ENCODE data around the gene FNTB.

GRCh38 chr14:64944041-64944440 lies 42.7 kb upstream of the FNTB start:
- TF ChIP-seq JUND (IDR thresholded peaks at IDR 0.05; ENCODE audit: low read length) (no peak), CTCF (IDR thresholded peaks at IDR 0.05; ENCODE audit: control extremely low read depth in 1 of 3, insufficient read depth in 1 of 3, low read depth in 1 of 3, low read length in 3 of 3) (no peak), RAD21 (IDR thresholded peaks at IDR 0.05 in 1 of 2, conservative IDR thresholded peaks at IDR 0.05 in 1 of 2; ENCODE audit: low read depth in 2 of 2, low read length in 2 of 2) (no peak)
